OCI-LY1 (cell line): ENCODE results near the gene LAMC2.

ENCODE experiments used
- H2AFZ ChIP-seq: fragments of 200-600 bp; sonication (generic), shearing (Covaris generic); 2 replicates; pipeline ENCODE4 v1.6.0; 2014; ENCODE audit warnings: antibody characterized with exemption, mild to moderate bottlenecking, low read length
- H3F3A ChIP-seq: fragments of 200-600 bp; sonication (generic), shearing (Covaris generic); 2 replicates; pipeline ENCODE4 v1.6.0; 2014; ENCODE audit warnings: mild to moderate bottlenecking, antibody characterized with exemption, low read length, moderate library complexity; ENCODE audit not compliant: insufficient read depth
- H3K27ac ChIP-seq: fragments of 200-600 bp; sonication (generic); 2 replicates; pipeline ENCODE4 v1.5.1; 2014; ENCODE audit warnings: low read length, mixed run types, mild to moderate bottlenecking, low read depth; ENCODE audit not compliant: poor library complexity, severe bottlenecking
- H3K27me3 ChIP-seq: fragments of 200-600 bp; sonication (generic); 2 replicates; pipeline ENCODE4 v1.6.0; 2014; ENCODE audit warnings: antibody characterized with exemption, mild to moderate bottlenecking, low read length, moderate library complexity; ENCODE audit not compliant: insufficient read depth
- H3K36me3 ChIP-seq: fragments of 200-600 bp; sonication (generic); 2 replicates; pipeline ENCODE4 v1.6.1; 2014; ENCODE audit warnings: mild to moderate bottlenecking, antibody characterized with exemption, low read length, moderate library complexity, mixed read lengths; ENCODE audit not compliant: insufficient read depth
- H3K4me1 ChIP-seq: fragments of 200-600 bp; sonication (generic); 2 replicates; pipeline ENCODE4 v1.5.1; 2014; ENCODE audit warnings: mild to moderate bottlenecking, low read length, moderate library complexity; ENCODE audit not compliant: insufficient read depth, severe bottlenecking
- H3K4me2 ChIP-seq: fragments of 200-600 bp; sonication (generic), shearing (Covaris generic); 2 replicates; pipeline ENCODE4 v1.6.1; 2014; ENCODE audit warnings: low read length
- H3K4me3 ChIP-seq: fragments of 200-600 bp; sonication (generic); 2 replicates; pipeline ENCODE4 v1.5.1; 2014; ENCODE audit warnings: low read length, low read depth, mild to moderate bottlenecking, mixed read lengths; ENCODE audit not compliant: poor library complexity, severe bottlenecking
- H3K79me2 ChIP-seq: fragments of 200-600 bp; shearing (Covaris generic); 2 replicates; pipeline ENCODE4 v1.6.1; 2016; ENCODE audit warnings: mixed run types, low read length, mixed read lengths; ENCODE audit not compliant: insufficient read depth
- H3K9ac ChIP-seq: fragments of 200-600 bp; sonication (generic), shearing (Covaris generic); 2 replicates; pipeline ENCODE4 v1.6.1; 2014; ENCODE audit warnings: mild to moderate bottlenecking, low read length, mixed read lengths
- H3K9me2 ChIP-seq: fragments of 200-600 bp; sonication (generic), shearing (Covaris generic); 2 replicates; pipeline ENCODE4 v1.6.1; 2014; ENCODE audit warnings: low read depth, mild to moderate bottlenecking, low read length, mixed read lengths
- H3K9me3 ChIP-seq: fragments of 200-600 bp; shearing (Covaris generic); 2 replicates; pipeline ENCODE4 v1.6.1; 2014; ENCODE audit warnings: low read length, mixed read lengths
- H4K20me1 ChIP-seq: fragments of 200-600 bp; sonication (generic), shearing (Covaris generic); 2 replicates; pipeline ENCODE4 v1.6.0; 2016; ENCODE audit warnings: mild to moderate bottlenecking, low read length; ENCODE audit not compliant: insufficient read depth
- CTCF ChIP-seq: fragments of 200-600 bp; sonication (generic), shearing (Covaris generic); IDR thresholded peaks from 2 replicates; pipeline ENCODE4 v1.5.1; 2017; ENCODE audit warnings: mild to moderate bottlenecking, antibody characterized with exemption, low read length, moderate library complexity, mixed read lengths
- EZH2 ChIP-seq: fragments of 200-600 bp; sonication (generic), shearing (Covaris generic); IDR thresholded peaks from 2 replicates; pipeline ENCODE4 v1.8.0; 2017; ENCODE audit warnings: borderline replicate concordance, mixed run types, mild to moderate bottlenecking, antibody characterized with exemption, low read length, moderate library complexity, mixed read lengths

LAMC2 gene

GRCh38 chr1:183209533-183210158, 23.6 kb downstream of the LAMC2 start:
- no peak overlapping the region for H3K4me3 ChIP-seq
- no peaks in the 10 kb centered on the region for H3K36me3 ChIP-seq
- no peak overlapping the region for H3K9ac ChIP-seq
- H3K9me2 ChIP-seq: no peaks in the 10 kb centered on the region
- no peaks in the 10 kb centered on the region for H3F3A ChIP-seq
- H4K20me1 ChIP-seq: no peaks in the 10 kb centered on the region
- no peak overlapping the region for H3K4me2 ChIP-seq
- TF ChIP-seq EZH2: no peak
- no peak for TF ChIP-seq CTCF
- no peaks in the 10 kb centered on the region; the same call in 1 of the 2 replicates for H3K27me3 ChIP-seq
- H2AFZ ChIP-seq: no peak overlapping the region
- no peak overlapping the region for H3K27ac ChIP-seq
- no peaks in the 10 kb centered on the region for H3K9me3 ChIP-seq
- H3K79me2 ChIP-seq: no peaks in the 10 kb centered on the region
- H3K4me1 ChIP-seq: no peaks in the 10 kb centered on the region

- Histone ChIP-seq H3K27me3 (no peaks in the 10 kb centered on the region; the same call in 1 of the 2 replicates), H3K9me2 (no peaks in the 10 kb centered on the region), H3K4me1 (no peaks in the 10 kb centered on the region), H3K9me3 (no peaks in the 10 kb centered on the region), H2AFZ (no peak overlapping the region), H3K4me3 (no peak overlapping the region), H3K9ac (no peak overlapping the region), H3K27ac (no peak overlapping the region), H3K4me2 (no peak overlapping the region), H3K36me3 (no peaks in the 10 kb centered on the region), H3F3A (no peaks in the 10 kb centered on the region), H4K20me1 (no peaks in the 10 kb centered on the region), H3K79me2 (no peaks in the 10 kb centered on the region)
- TF ChIP-seq EZH2 (no peak), CTCF (no peak)
Measured at GRCh38 chr1:183210681-183211080, 24.6 kb downstream of the LAMC2 start.

- Histone ChIP-seq H3K36me3 (no peaks in the 10 kb centered on the region), H3K79me2 (no peaks in the 10 kb centered on the region), H3K4me1 (no peaks in the 10 kb centered on the region), H3K9me3 (no peaks in the 10 kb centered on the region), H3K9ac (no peak overlapping the region), H4K20me1 (no peaks in the 10 kb centered on the region), H3K9me2 (no peaks in the 10 kb centered on the region), H3K4me3 (no peak overlapping the region), H3K4me2 (no peak overlapping the region), H2AFZ (no peak overlapping the region), H3K27ac (no peak overlapping the region), H3K27me3 (no peaks in the 10 kb centered on the region; the same call in 1 of the 2 replicates), H3F3A (no peaks in the 10 kb centered on the region)
- TF ChIP-seq CTCF: no peak
- TF ChIP-seq EZH2: no peak
Measured at GRCh38 chr1:183212870-183213269, 26.8 kb downstream of the LAMC2 start.
